ENCODE measurements around the gene DUSP7.

DNA sequence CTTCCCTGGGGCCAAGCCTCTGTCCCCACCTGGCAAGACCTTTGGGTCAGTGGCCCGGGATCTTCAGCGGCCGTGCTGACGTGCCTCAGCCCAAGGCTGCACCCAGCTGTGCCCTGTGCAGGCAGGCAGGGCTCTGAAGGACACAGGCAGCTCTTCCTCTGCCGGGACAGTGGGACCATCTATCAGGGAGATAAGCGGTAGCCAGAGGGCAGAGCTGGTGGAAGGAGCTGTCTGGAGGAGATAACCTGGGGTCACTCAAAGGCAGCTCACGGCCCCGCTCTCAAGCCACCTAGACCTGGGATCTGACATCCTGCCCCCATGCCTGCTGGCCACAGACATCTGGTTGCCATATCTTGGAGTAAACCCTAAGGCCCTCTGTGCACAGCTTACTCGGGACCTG, 27.3 kb downstream of the DUSP7 start:
- TF ChIP-seq, protein P1, sequence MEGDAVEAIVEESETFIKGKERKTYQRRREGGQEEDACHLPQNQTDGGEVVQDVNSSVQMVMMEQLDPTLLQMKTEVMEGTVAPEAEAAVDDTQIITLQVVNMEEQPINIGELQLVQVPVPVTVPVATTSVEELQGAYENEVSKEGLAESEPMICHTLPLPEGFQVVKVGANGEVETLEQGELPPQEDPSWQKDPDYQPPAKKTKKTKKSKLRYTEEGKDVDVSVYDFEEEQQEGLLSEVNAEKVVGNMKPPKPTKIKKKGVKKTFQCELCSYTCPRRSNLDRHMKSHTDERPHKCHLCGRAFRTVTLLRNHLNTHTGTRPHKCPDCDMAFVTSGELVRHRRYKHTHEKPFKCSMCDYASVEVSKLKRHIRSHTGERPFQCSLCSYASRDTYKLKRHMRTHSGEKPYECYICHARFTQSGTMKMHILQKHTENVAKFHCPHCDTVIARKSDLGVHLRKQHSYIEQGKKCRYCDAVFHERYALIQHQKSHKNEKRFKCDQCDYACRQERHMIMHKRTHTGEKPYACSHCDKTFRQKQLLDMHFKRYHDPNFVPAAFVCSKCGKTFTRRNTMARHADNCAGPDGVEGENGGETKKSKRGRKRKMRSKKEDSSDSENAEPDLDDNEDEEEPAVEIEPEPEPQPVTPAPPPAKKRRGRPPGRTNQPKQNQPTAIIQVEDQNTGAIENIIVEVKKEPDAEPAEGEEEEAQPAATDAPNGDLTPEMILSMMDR (IDR thresholded peaks at IDR 0.05): no peak
- TF ChIP-seq, protein P2, sequence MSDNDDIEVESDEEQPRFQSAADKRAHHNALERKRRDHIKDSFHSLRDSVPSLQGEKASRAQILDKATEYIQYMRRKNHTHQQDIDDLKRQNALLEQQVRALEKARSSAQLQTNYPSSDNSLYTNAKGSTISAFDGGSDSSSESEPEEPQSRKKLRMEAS (CRISPR knock-in tag; IDR thresholded peaks at IDR 0.05): no peak
- TF ChIP-seq SMAD4 (CRISPR knock-in tag; IDR thresholded peaks at IDR 0.05) (no peak), GABPB1 (CRISPR knock-in tag; IDR thresholded peaks at IDR 0.05) (no peak)

Data from WTC11 (cell line).